ENCODE measurements around the gene BLVRB.

DNA sequence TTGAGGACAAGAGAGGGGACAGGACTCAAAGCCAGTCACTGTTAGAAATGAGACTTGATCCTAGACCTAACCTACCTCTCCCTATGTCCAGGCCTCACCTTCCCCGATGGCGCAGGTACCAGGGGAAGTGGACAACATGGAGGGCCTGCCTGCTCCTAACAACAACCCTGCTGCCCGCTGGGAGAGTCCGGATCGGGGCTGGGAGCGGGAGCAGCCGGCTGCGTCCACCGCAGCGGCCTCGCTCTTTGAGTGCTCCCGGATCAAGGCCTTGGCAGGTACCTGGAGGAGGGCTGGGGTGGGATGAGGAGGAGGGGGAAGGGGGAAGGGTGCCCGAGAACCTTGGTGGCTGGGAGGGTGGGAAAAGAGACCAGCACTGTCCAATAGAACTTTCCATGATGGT is 7.0 kb upstream of the BLVRB start:
- no peak for TF ChIP-seq HDAC2 (IDR thresholded peaks at IDR 0.05)
- TF ChIP-seq ZBTB7A (IDR thresholded peaks at IDR 0.05; ENCODE audit: borderline replicate concordance, control insufficient read depth, low read depth, low read length), result no peak
- TF ChIP-seq, protein P1, sequence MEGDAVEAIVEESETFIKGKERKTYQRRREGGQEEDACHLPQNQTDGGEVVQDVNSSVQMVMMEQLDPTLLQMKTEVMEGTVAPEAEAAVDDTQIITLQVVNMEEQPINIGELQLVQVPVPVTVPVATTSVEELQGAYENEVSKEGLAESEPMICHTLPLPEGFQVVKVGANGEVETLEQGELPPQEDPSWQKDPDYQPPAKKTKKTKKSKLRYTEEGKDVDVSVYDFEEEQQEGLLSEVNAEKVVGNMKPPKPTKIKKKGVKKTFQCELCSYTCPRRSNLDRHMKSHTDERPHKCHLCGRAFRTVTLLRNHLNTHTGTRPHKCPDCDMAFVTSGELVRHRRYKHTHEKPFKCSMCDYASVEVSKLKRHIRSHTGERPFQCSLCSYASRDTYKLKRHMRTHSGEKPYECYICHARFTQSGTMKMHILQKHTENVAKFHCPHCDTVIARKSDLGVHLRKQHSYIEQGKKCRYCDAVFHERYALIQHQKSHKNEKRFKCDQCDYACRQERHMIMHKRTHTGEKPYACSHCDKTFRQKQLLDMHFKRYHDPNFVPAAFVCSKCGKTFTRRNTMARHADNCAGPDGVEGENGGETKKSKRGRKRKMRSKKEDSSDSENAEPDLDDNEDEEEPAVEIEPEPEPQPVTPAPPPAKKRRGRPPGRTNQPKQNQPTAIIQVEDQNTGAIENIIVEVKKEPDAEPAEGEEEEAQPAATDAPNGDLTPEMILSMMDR (IDR thresholded peaks at IDR 0.05 in 2 of 3, conservative IDR thresholded peaks at IDR 0.05 in 1 of 3; ENCODE audit: insufficient read depth in 2 of 3, low read depth in 1 of 3, low read length in 3 of 3), result no peak
- no peak for TF ChIP-seq KDM5B (IDR thresholded peaks at IDR 0.05; ENCODE audit: insufficient replicate concordance, low read depth, low read length)
- TF ChIP-seq, protein P2, sequence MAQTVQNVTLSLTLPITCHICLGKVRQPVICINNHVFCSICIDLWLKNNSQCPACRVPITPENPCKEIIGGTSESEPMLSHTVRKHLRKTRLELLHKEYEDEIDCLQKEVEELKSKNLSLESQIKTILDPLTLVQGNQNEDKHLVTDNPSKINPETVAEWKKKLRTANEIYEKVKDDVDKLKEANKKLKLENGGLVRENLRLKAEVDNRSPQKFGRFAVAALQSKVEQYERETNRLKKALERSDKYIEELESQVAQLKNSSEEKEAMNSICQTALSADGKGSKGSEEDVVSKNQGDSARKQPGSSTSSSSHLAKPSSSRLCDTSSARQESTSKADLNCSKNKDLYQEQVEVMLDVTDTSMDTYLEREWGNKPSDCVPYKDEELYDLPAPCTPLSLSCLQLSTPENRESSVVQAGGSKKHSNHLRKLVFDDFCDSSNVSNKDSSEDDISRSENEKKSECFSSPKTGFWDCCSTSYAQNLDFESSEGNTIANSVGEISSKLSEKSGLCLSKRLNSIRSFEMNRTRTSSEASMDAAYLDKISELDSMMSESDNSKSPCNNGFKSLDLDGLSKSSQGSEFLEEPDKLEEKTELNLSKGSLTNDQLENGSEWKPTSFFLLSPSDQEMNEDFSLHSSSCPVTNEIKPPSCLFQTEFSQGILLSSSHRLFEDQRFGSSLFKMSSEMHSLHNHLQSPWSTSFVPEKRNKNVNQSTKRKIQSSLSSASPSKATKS (CRISPR knock-in tag; IDR thresholded peaks at IDR 0.05), result no peak

Data from K562 (cell line).